Natural killer cell treated with Interleukin-12 subunit alpha and Interleukin-12 subunit beta and Interleukin-15 and Interleukin-18, amount 100 ng/mL, for 72 hours (primary cell): ENCODE results near the gene PCCA. TPM values are rescaled to one million over a fixed set of nuclear protein-coding genes. Genes with fewer than 3 reads are reported as not detected.
A peak's percentile ranks its signal among the peaks of the same experiment; 100 is the strongest.

ENCODE experiments used
- ATAC-seq, 2 donors: fragments of 150-1000 bp; cut with Tn5 transposase in 1 of 2; sonication (Bioruptor Pico), chemical (Tn5 transposase) in 1 of 2; 2 replicates each; pipeline ENCODE4 v1.10.0; 2021
- DNase-seq: peaks from one replicate; pipeline ENCODE4 v3.0.0; 2022; ENCODE audit warnings: low spot score
- H3K27ac Mint-ChIP-seq, 2 donors: 1 replicate in 1 of 2; 2 replicates in 1 of 2; pipeline ENCODE4 v1.8.0; 2022; ENCODE audit warnings: mixed read lengths in 2 of 2, mild to moderate bottlenecking in 1 of 2, moderate library complexity in 1 of 2
- H3K27me3 Mint-ChIP-seq, 2 donors: 1 replicate in 1 of 2; 2 replicates in 1 of 2; pipeline ENCODE4 v1.8.0; 2022; ENCODE audit warnings: mixed read lengths in 2 of 2
- H3K36me3 Mint-ChIP-seq: one replicate; pipeline ENCODE4 v1.8.0; 2022; ENCODE audit warnings: mixed read lengths
- H3K4me1 Mint-ChIP-seq, 2 donors: 1 replicate in 1 of 2; 2 replicates in 1 of 2; pipeline ENCODE4 v1.8.0; 2022; ENCODE audit warnings: low read depth in 2 of 2, mixed read lengths in 2 of 2, mild to moderate bottlenecking in 1 of 2
- H3K4me3 Mint-ChIP-seq: one replicate; pipeline ENCODE4 v1.8.0; 2022; ENCODE audit warnings: mixed read lengths
- H3K9me3 Mint-ChIP-seq: 2 replicates; pipeline ENCODE4 v1.8.0; 2022; ENCODE audit warnings: mixed read lengths
- total RNA-seq, 2 donors: library from RNA; stranded (reverse); gene quantifications; one replicate each; pipeline ENCODE4 v1.2.3, GENCODE V29; 2022

Gene PCCA
- total RNA-seq, 2 donors from 2014 or later, result 9.1 to 27.1 TPM

GRCh38 chr13:100525453-100526317 lies 436.8 kb downstream of the PCCA start:
- Mint-ChIP-seq H3K27ac (no peak overlapping the region), H3K9me3 (no peaks in the 10 kb centered on the region), H3K4me3 (no peak overlapping the region), H3K36me3 (no peaks in the 10 kb centered on the region), H3K4me1 (peaks cover 0 to 7% of the 10 kb centered on the region in 2 donors), H3K27me3 (no peaks in the 10 kb centered on the region)
- DNase-seq, result no peak
- ATAC-seq, result no peak

- ATAC-seq, result no peak
- no peak overlapping the region for H3K27ac Mint-ChIP-seq
- H3K36me3 Mint-ChIP-seq, result no peaks in the 10 kb centered on the region
- no peaks in the 10 kb centered on the region for H3K9me3 Mint-ChIP-seq
- no peak overlapping the region for H3K4me3 Mint-ChIP-seq
- DNase-seq, result no peak
- H3K27me3 Mint-ChIP-seq, result no peaks in the 10 kb centered on the region
- H3K4me1 Mint-ChIP-seq, result peaks cover 0 to 5% of the 10 kb centered on the region in 2 donors
Observed at GRCh38 chr13:100526318-100527000, 437.6 kb downstream of the PCCA start.

GRCh38 chr13:100527644-100528043 lies 438.8 kb downstream of the PCCA start:
- Mint-ChIP-seq H3K27me3 (no peaks in the 10 kb centered on the region), H3K4me3 (no peak overlapping the region), H3K9me3 (no peaks in the 10 kb centered on the region), H3K36me3 (no peaks in the 10 kb centered on the region), H3K27ac (no peak overlapping the region), H3K4me1 (peaks cover 0 to 1% of the 10 kb centered on the region in 2 donors)
- ATAC-seq (no peak), DNase-seq (no peak)

- no peaks in the 10 kb centered on the region for H3K36me3 Mint-ChIP-seq
- no peak for DNase-seq
- H3K27me3 Mint-ChIP-seq, result no peaks in the 10 kb centered on the region
- H3K4me3 Mint-ChIP-seq, result no peak overlapping the region
- no peaks in the 10 kb centered on the region for H3K4me1 Mint-ChIP-seq
- no peak for ATAC-seq
- H3K27ac Mint-ChIP-seq, result no peak overlapping the region
- no peaks in the 10 kb centered on the region for H3K9me3 Mint-ChIP-seq
Observed at GRCh38 chr13:100528353-100528752, 439.5 kb downstream of the PCCA start.

- Mint-ChIP-seq H3K4me3 (no peak overlapping the region), H3K27ac (peak overlapping the region in 1 of 2 donors; percentile 51), H3K4me1 (no peaks in the 10 kb centered on the region), H3K9me3 (no peaks in the 10 kb centered on the region), H3K27me3 (no peaks in the 10 kb centered on the region), H3K36me3 (no peaks in the 10 kb centered on the region)
- ATAC-seq (no peak), DNase-seq (no peak)
Observed at GRCh38 chr13:100528820-100529219, 439.9 kb downstream of the PCCA start.

- ATAC-seq, result no peak
- H3K36me3 Mint-ChIP-seq, result no peaks in the 10 kb centered on the region
- H3K9me3 Mint-ChIP-seq, result no peaks in the 10 kb centered on the region
- H3K27ac Mint-ChIP-seq, result no peak overlapping the region
- no peak overlapping the region for H3K4me3 Mint-ChIP-seq
- DNase-seq, result no peak
- no peaks in the 10 kb centered on the region for H3K27me3 Mint-ChIP-seq
- no peaks in the 10 kb centered on the region for H3K4me1 Mint-ChIP-seq
Observed at GRCh38 chr13:100529666-100530377, 440.9 kb downstream of the PCCA start.

GRCh38 chr13:100530671-100531213 lies 441.8 kb downstream of the PCCA start:
- ATAC-seq, result no peak
- Mint-ChIP-seq H3K9me3 (no peaks in the 10 kb centered on the region), H3K4me1 (no peaks in the 10 kb centered on the region), H3K36me3 (no peaks in the 10 kb centered on the region), H3K27me3 (no peaks in the 10 kb centered on the region), H3K4me3 (no peak overlapping the region), H3K27ac (no peak overlapping the region)
- no peak for DNase-seq

GRCh38 chr13:100532090-100532766 lies 443.3 kb downstream of the PCCA start:
- H3K4me3 Mint-ChIP-seq, result no peak overlapping the region
- H3K36me3 Mint-ChIP-seq, result no peaks in the 10 kb centered on the region
- H3K4me1 Mint-ChIP-seq, result peaks cover 0 to under 1% of the 10 kb centered on the region in 2 donors
- no peak overlapping the region for H3K27ac Mint-ChIP-seq
- no peaks in the 10 kb centered on the region for H3K27me3 Mint-ChIP-seq
- no peak for DNase-seq
- ATAC-seq, result peak in 1 of 2 donors; percentile 21
- no peaks in the 10 kb centered on the region for H3K9me3 Mint-ChIP-seq

GRCh38 chr13:100532836-100533435 lies 444.0 kb downstream of the PCCA start:
- Mint-ChIP-seq H3K27ac (no peak overlapping the region), H3K9me3 (no peaks in the 10 kb centered on the region), H3K4me1 (peaks cover 0 to 4% of the 10 kb centered on the region in 2 donors), H3K4me3 (no peak overlapping the region), H3K36me3 (no peaks in the 10 kb centered on the region), H3K27me3 (no peaks in the 10 kb centered on the region)
- ATAC-seq (no peak), DNase-seq (no peak)

- DNase-seq (no peak), ATAC-seq (no peak)
- Mint-ChIP-seq H3K27ac (no peak overlapping the region), H3K4me1 (peaks cover 0 to 4% of the 10 kb centered on the region in 2 donors), H3K9me3 (no peaks in the 10 kb centered on the region), H3K4me3 (no peak overlapping the region), H3K36me3 (no peaks in the 10 kb centered on the region), H3K27me3 (no peaks in the 10 kb centered on the region)
Observed at GRCh38 chr13:100533588-100534041, 444.7 kb downstream of the PCCA start.

GRCh38 chr13:100534147-100534843 lies 445.4 kb downstream of the PCCA start:
- ATAC-seq, result no peak
- Mint-ChIP-seq H3K9me3 (no peaks in the 10 kb centered on the region), H3K27ac (no peak overlapping the region), H3K36me3 (no peaks in the 10 kb centered on the region), H3K4me1 (peaks cover 0 to 4% of the 10 kb centered on the region in 2 donors), H3K4me3 (no peak overlapping the region), H3K27me3 (no peaks in the 10 kb centered on the region)
- no peak for DNase-seq

GRCh38 chr13:100534911-100535310 lies 446.0 kb downstream of the PCCA start:
- Mint-ChIP-seq H3K27me3 (no peaks in the 10 kb centered on the region), H3K27ac (no peak overlapping the region), H3K4me1 (peaks cover 0 to 4% of the 10 kb centered on the region in 2 donors), H3K36me3 (no peaks in the 10 kb centered on the region), H3K9me3 (no peaks in the 10 kb centered on the region), H3K4me3 (no peak overlapping the region)
- no peak for DNase-seq
- no peak for ATAC-seq
